Kidney (tissue), 14 donors: ENCODE data around the gene SLC35A2. TPM values are rescaled to one million over a fixed set of nuclear protein-coding genes. Genes with fewer than 3 reads are reported as not detected.

Source experiments
- DNase-seq, 5 donors: peaks; one replicate each; pipeline ENCODE4 v3.0.0-alpha.2; 2013 to 2020
- FAIRE-seq: peaks from 2 replicates; lab custom pipeline; 2012; peaks lifted over from hg19 to GRCh38; lab: Jason Lieb, UNC
- H3K27ac ChIP-seq, 2 donors: one replicate each; pipeline ENCODE4 v1.7.0; 2013; ENCODE audit warnings: low read depth in 2 of 2, low read length in 2 of 2, inconsistent platforms in 1 of 2
- H3K27me3 ChIP-seq: one replicate; pipeline ENCODE4 v1.7.1; 2013; ENCODE audit warnings: low read length, inconsistent platforms; ENCODE audit not compliant: control insufficient read depth, insufficient read depth
- H3K36me3 ChIP-seq, 3 donors: one replicate each; pipeline versions ENCODE4 v1.7.0 to v1.7.1; 2013; ENCODE audit warnings: low read length in 3 of 3, control low read depth in 1 of 3, inconsistent platforms in 1 of 3; ENCODE audit not compliant: insufficient read depth in 3 of 3, control insufficient read depth in 2 of 3
- H3K4me1 ChIP-seq, 3 donors: one replicate each; pipeline versions ENCODE4 v1.7.0 to v1.7.1; 2013; ENCODE audit warnings: low read length in 3 of 3, inconsistent platforms in 1 of 3, low read depth in 1 of 3; ENCODE audit not compliant: control insufficient read depth in 2 of 3, insufficient read depth in 2 of 3
- H3K4me3 ChIP-seq, 3 donors: one replicate each; pipeline versions ENCODE4 v1.7.0 to v1.8.1; 2013; ENCODE audit warnings: low read length in 3 of 3, control low read depth in 1 of 3, inconsistent platforms in 1 of 3
- H3K9ac ChIP-seq, 3 donors: one replicate each; pipeline versions ENCODE4 v1.7.0 to v1.7.1; 2013; ENCODE audit warnings: low read length in 3 of 3, control low read depth in 1 of 3, inconsistent platforms in 1 of 3
- H3K9me3 ChIP-seq, 3 donors: one replicate each; pipeline versions ENCODE4 v1.7.0 to v1.7.1; 2013; ENCODE audit warnings: low read length in 3 of 3, control low read depth in 1 of 3, inconsistent platforms in 1 of 3; ENCODE audit not compliant: control insufficient read depth in 2 of 3, insufficient read depth in 1 of 3
- intact Hi-C: fragments of 100-400 bp; cut with DNase I; formaldehyde crosslinking; loops from one replicate; pipeline ENCODE4 v1.11.1; 2022
- polyA plus RNA-seq: library from polyadenylated mRNA; stranded (reverse); fragments of 350-450 nt; fragmentation: Illumina TruSeq; extraction: RNeasy Lipid Tissue Mini Kit (QIAGEN cat#74804); gene quantifications from one replicate; pipeline ENCODE4 v1.2.3, GENCODE V29; 2014; ENCODE audit warnings: low read depth, low replicate concordance; ENCODE audit not compliant: insufficient read depth
- total RNA-seq: library from RNA; stranded (reverse); fragmentation: NEBNext Ultra II Directional; extraction: Animal tissue kit (Norgen Biotek cat#: 25700); gene quantifications from one replicate; pipeline ENCODE4 v1.2.1, GENCODE V29; 2021
- TF ChIP-seq, protein P1 (sequence below): IDR thresholded peaks from 3 replicates; pipeline ENCODE4 v1.5.1; 2012; ENCODE audit warnings: mild to moderate bottlenecking, moderate library complexity, borderline replicate concordance; ENCODE audit not compliant: insufficient read depth; ENCODE audit errors: extremely low read depth
- donor health status: control.
- donor health status: control.
- donor health status: control.
- donor health status: control.
- donor health status: control.
- donor health status: DM: yes; HTN: yes; CAD: no.
- donor health status: Normal renal cell carcinoma (clear cell type).

The SLC35A2 gene
- total and polyA plus RNA-seq, 2 donors from 2014 or later, result 29.3 to 34.2 TPM

DNA sequence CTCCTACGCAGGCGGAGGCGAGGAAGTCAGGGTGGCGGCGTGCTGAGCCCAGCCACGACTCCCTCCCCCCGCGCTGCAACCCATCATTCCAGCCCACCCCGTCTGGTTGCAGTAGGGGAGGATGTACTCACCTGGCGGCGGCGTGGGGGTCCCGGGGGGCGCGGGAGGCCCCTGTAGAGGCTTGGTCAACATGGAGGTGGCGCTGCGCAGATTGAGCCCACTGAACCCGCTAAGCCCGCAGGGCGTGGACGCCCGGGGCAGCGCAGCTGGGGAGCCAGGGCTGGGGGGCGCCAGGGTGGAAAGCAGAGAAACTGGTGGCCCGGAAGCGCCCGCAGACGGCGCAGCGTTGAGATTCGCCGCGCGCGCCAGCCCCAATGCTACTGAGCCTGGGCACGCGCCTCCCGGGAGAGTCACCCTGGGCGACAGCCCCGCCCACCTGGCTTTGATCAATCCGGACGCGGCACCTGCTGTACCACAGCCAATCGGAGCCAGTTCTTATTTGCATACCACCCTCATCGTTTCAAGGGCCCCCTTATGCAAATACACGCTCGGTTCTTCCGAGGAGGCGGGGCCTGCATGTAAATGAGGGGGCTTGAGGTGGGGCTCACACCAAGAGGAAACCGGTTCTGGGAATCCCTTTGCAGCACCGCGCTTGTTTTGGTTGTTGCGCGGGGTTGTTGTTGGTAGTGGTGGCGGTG, 7.3 kb upstream of the SLC35A2 start, which contains the start of gene PIM2:
Gene PIM2, minus strand, starts transcription at position 382 of the 698 bp plus-strand sequence. Its CDS starts 190 bp downstream, at position 192.
- TF ChIP-seq, protein P1, sequence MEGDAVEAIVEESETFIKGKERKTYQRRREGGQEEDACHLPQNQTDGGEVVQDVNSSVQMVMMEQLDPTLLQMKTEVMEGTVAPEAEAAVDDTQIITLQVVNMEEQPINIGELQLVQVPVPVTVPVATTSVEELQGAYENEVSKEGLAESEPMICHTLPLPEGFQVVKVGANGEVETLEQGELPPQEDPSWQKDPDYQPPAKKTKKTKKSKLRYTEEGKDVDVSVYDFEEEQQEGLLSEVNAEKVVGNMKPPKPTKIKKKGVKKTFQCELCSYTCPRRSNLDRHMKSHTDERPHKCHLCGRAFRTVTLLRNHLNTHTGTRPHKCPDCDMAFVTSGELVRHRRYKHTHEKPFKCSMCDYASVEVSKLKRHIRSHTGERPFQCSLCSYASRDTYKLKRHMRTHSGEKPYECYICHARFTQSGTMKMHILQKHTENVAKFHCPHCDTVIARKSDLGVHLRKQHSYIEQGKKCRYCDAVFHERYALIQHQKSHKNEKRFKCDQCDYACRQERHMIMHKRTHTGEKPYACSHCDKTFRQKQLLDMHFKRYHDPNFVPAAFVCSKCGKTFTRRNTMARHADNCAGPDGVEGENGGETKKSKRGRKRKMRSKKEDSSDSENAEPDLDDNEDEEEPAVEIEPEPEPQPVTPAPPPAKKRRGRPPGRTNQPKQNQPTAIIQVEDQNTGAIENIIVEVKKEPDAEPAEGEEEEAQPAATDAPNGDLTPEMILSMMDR, result no peak
- Histone ChIP-seq H3K9me3 (no peaks in the 10 kb centered on the region), H3K27me3 (no peaks in the 10 kb centered on the region), H3K36me3 (peaks cover 0 to 5% (median 0%) of the 10 kb centered on the region in 3 donors), H3K4me1 (peaks cover 0 to 15% (median 0%) of the 10 kb centered on the region in 3 donors), H3K27ac (peak within 1 kb of the TSS in 1 of 2 donors; percentile 84), H3K9ac (peak within 1 kb of the TSS in 2 of 3 donors; percentile 16 to 58), H3K4me3 (peak within 1 kb of the TSS; percentile 30 to 53 (median 52))
- intact Hi-C loops, result no loop called here
- FAIRE-seq, result peak; percentile 97
- peak; percentile 94 to 96 (median 94) for DNase-seq

DNA sequence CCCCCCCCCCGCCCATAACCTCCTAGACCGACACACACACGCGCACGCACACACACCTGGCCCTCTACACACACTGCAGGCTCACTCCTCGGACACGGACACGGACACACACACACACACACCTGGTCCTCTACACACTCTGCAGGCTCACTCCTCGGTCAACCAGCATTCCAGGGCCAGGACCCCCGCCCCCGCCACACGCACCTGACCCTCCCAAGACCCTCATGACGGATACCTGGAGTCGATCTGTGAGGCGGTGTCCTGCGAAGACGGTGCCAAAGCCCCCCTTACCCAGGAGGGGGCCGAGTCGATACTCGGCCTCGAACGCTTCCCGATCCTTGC, 6.8 kb upstream of the SLC35A2 start:
- H3K4me1 ChIP-seq, result peaks cover 0 to 15% (median 0%) of the 10 kb centered on the region in 3 donors

GRCh38 chrX:48917139-48918001, 5.9 kb upstream of the SLC35A2 start:
- Histone ChIP-seq H3K27ac (no peak overlapping the region), H3K9me3 (no peaks in the 10 kb centered on the region), H3K4me1 (peaks cover 0 to 15% (median 0%) of the 10 kb centered on the region in 3 donors), H3K9ac (peak overlapping the region in 1 of 3 donors; percentile 19), H3K4me3 (peak overlapping the region in 2 of 3 donors; percentile 28 to 46), H3K36me3 (no peaks in the 10 kb centered on the region), H3K27me3 (no peaks in the 10 kb centered on the region)
- peak; percentile 97 for FAIRE-seq
- DNase-seq, result peak; percentile 93 to 95 (median 94)
- intact Hi-C loops, result no loop called here
- TF ChIP-seq, protein P1, result peak; percentile 75

More for the DNA sequence above, 6.8 kb upstream of the SLC35A2 start:
- intact Hi-C loops, result no loop called here
- TF ChIP-seq, protein P1, result no peak
- DNase-seq (peak in 1 of 5 donors; percentile 69), FAIRE-seq (no peak)
- H3K9ac ChIP-seq, result peak overlapping the region in 1 of 3 donors; percentile 58
- H3K4me3 ChIP-seq, result peak overlapping the region; percentile 30 to 53 (median 52)
- no peaks in the 10 kb centered on the region for H3K27me3 ChIP-seq
- H3K9me3 ChIP-seq, result no peaks in the 10 kb centered on the region
- peak overlapping the region in 1 of 2 donors; percentile 84 for H3K27ac ChIP-seq
- H3K36me3 ChIP-seq, result peaks cover 0 to 3% (median 0%) of the 10 kb centered on the region in 3 donors
